SK-N-SH (cell line): ENCODE results near the gene SPTBN5. TPM values are rescaled to one million over a fixed set of nuclear protein-coding genes. Genes with fewer than 3 reads are reported as not detected.

ENCODE experiments used
- CTCF ChIA-PET: fragments of 300-600, 350-600 bp; formaldehyde crosslinking; extraction: SDS; loops from one replicate; lab custom pipeline; 2021; lab: Yijun Ruan, JAX
- POLR2A ChIA-PET: fragments of 350-600 bp; sonication (Branson Sonifier 250); formaldehyde crosslinking; extraction: SDS; loops from one replicate; lab custom pipeline; 2020; ENCODE audit warnings: antibody characterized with exemption, inconsistent platforms; lab: Yijun Ruan, JAX
- DNase-seq: peaks from one replicate; pipeline ENCODE4 v3.0.0; 2012
- H2AFZ ChIP-seq: fragments of 200-600 bp; sonication (generic); 2 replicates; pipeline ENCODE4 v1.8.1; 2016; ENCODE audit warnings: antibody characterized with exemption, mild to moderate bottlenecking, low read depth
- H3F3A ChIP-seq: fragments of 200-600 bp; sonication (generic); replicated peaks from 2 replicates; pipeline ENCODE3; 2016; ENCODE audit warnings: antibody characterized with exemption, mild to moderate bottlenecking; ENCODE audit not compliant: insufficient read depth
- H3K27ac ChIP-seq, 2 experiments: fragments of 200-500 bp in 1 of 2; fragments of 200-600 bp in 1 of 2; sonication (Bioruptor generic) in 1 of 2; sonication (generic), shearing (Covaris generic) in 1 of 2; 2 replicates each; pipeline versions ENCODE4 v1.5.1 to v1.6.1; 2014 to 2016; ENCODE audit warnings: low read depth in 2 of 2, inconsistent platforms in 1 of 2, low read length in 1 of 2, mild to moderate bottlenecking in 1 of 2, mixed read lengths in 1 of 2
- H3K27me3 ChIP-seq: fragments of 200-600 bp; sonication (generic), shearing (Covaris generic); 2 replicates; pipeline ENCODE4 v1.6.1; 2016; ENCODE audit warnings: mixed run types; ENCODE audit not compliant: insufficient read depth
- H3K36me3 ChIP-seq, 2 experiments: fragments of 200-500 bp in 1 of 2; fragments of 200-600 bp in 1 of 2; sonication (Bioruptor generic) in 1 of 2; sonication (generic) in 1 of 2; replicated peaks in 1 of 2; 2 replicates each; pipeline versions ENCODE3 to v1.5.1; 2014 to 2016; ENCODE audit warnings: low read length in 1 of 2, mild to moderate bottlenecking in 1 of 2; ENCODE audit not compliant: insufficient read depth in 2 of 2, control insufficient read depth in 1 of 2
- H3K4me1 ChIP-seq, 2 experiments: fragments of 200-500 bp in 1 of 2; fragments of 200-600 bp in 1 of 2; sonication (Bioruptor generic) in 1 of 2; sonication (generic), shearing (Covaris generic) in 1 of 2; 2 replicates each; pipeline versions ENCODE4 v1.5.1 to v1.6.1; 2014 to 2016; ENCODE audit warnings: low read depth in 1 of 2, low read length in 1 of 2, mixed run types in 1 of 2; ENCODE audit not compliant: insufficient read depth in 2 of 2, control insufficient read depth in 1 of 2
- H3K4me2 ChIP-seq: fragments of 200-600 bp; sonication (generic), shearing (Covaris generic); 2 replicates; pipeline ENCODE4 v1.6.1; 2017; ENCODE audit warnings: mixed run types
- H3K4me3 ChIP-seq, 2 experiments: fragments of 200-500 bp in 1 of 2; fragments of 200-600 bp in 1 of 2; sonication (Bioruptor generic) in 1 of 2; sonication (generic), shearing (Covaris generic) in 1 of 2; 2 replicates each; pipeline versions ENCODE4 v1.5.1 to v1.8.1; 2014 to 2016; ENCODE audit warnings: low read depth in 2 of 2, inconsistent platforms in 1 of 2, low read length in 1 of 2, mild to moderate bottlenecking in 1 of 2, mixed read lengths in 1 of 2, moderate library complexity in 1 of 2
- H3K79me2 ChIP-seq: fragments of 200-600 bp; sonication (generic); 2 replicates; pipeline ENCODE4 v1.8.1; 2017; ENCODE audit warnings: mild to moderate bottlenecking; ENCODE audit not compliant: insufficient read depth
- H3K9ac ChIP-seq: fragments of 200-600 bp; sonication (generic); 2 replicates; pipeline ENCODE4 v1.6.1; 2017; ENCODE audit warnings: mixed run types
- H3K9me2 ChIP-seq: fragments of 200-600 bp; sonication (generic); 2 replicates; pipeline ENCODE4 v1.6.1; 2017; ENCODE audit warnings: mixed run types
- H3K9me3 ChIP-seq: fragments of 200-600 bp; sonication (generic); 2 replicates; pipeline ENCODE4 v1.6.1; 2017; ENCODE audit warnings: mixed run types, mild to moderate bottlenecking, moderate library complexity
- H4K20me1 ChIP-seq: fragments of 200-600 bp; sonication (generic); 2 replicates; pipeline ENCODE4 v1.6.1; 2017; ENCODE audit warnings: mild to moderate bottlenecking, mixed run types; ENCODE audit not compliant: insufficient read depth
- CTCF ChIP-seq: fragments of 200-600 bp; sonication (generic); IDR thresholded peaks from 2 replicates; pipeline ENCODE4 v1.6.1; 2017; ENCODE audit warnings: antibody characterized with exemption, mild to moderate bottlenecking, moderate library complexity
- ELF1 ChIP-seq: IDR thresholded peaks from 2 replicates; pipeline ENCODE4 v1.4.0; 2012
- EZH2phosphoT487 ChIP-seq: fragments of 200-600 bp; sonication (generic); IDR thresholded peaks from 2 replicates; pipeline ENCODE4 v1.6.1; 2017; ENCODE audit warnings: low read depth, mixed run types, mild to moderate bottlenecking, antibody characterized with exemption, moderate library complexity, borderline replicate concordance
- FOSL2 ChIP-seq: IDR thresholded peaks from 2 replicates; pipeline ENCODE4 v1.4.0; 2012; ENCODE audit warnings: low read depth, mild to moderate bottlenecking, moderate library complexity, borderline replicate concordance
- FOXJ3 ChIP-seq: sonication (generic); formaldehyde crosslinking; IDR thresholded peaks from 2 replicates; pipeline ENCODE4 v1.5.1; 2020; ENCODE audit warnings: mild to moderate bottlenecking, missing genetic modification reagents
- FOXM1 ChIP-seq: IDR thresholded peaks from 2 replicates; pipeline ENCODE4 v1.4.0; 2012; ENCODE audit warnings: low read depth, mild to moderate bottlenecking
- GABPA ChIP-seq: IDR thresholded peaks from 2 replicates; pipeline ENCODE4 v1.4.0; 2012; ENCODE audit warnings: low read depth, mild to moderate bottlenecking
- GATA2 ChIP-seq: sonication (generic); formaldehyde crosslinking; IDR thresholded peaks from 2 replicates; pipeline ENCODE4 v1.5.0; 2020; ENCODE audit warnings: mild to moderate bottlenecking, missing genetic modification reagents
- MXI1 ChIP-seq: IDR thresholded peaks from 2 replicates; pipeline ENCODE4 v1.6.1; 2012; ENCODE audit warnings: mild to moderate bottlenecking, low read depth, low read length, improper control_type of control experiment
- NFIC ChIP-seq: IDR thresholded peaks from 2 replicates; pipeline ENCODE4 v1.4.0; 2012; ENCODE audit warnings: borderline replicate concordance
- RAD21 ChIP-seq: IDR thresholded peaks from 2 replicates; pipeline ENCODE4 v1.6.1; 2012; ENCODE audit warnings: mild to moderate bottlenecking, low read length
- RCOR1 ChIP-seq: fragments of 150-350 bp; IDR thresholded peaks from 2 replicates; pipeline ENCODE4 v1.6.1; 2017; ENCODE audit warnings: antibody characterized with exemption, low read length
- RFX5 ChIP-seq: IDR thresholded peaks from 2 replicates; pipeline ENCODE4 v1.6.1; 2012; ENCODE audit warnings: mild to moderate bottlenecking, improper control_type of control experiment, low read length
- RXRA ChIP-seq: IDR thresholded peaks from 2 replicates; pipeline ENCODE4 v1.4.0; 2012; ENCODE audit warnings: low read depth, mild to moderate bottlenecking, borderline replicate concordance
- SIN3A ChIP-seq: IDR thresholded peaks from 2 replicates; pipeline ENCODE4 v1.6.1; 2012; ENCODE audit warnings: low read depth, mild to moderate bottlenecking, low read length, moderate library complexity, borderline replicate concordance
- TAF1 ChIP-seq: IDR thresholded peaks from 2 replicates; pipeline ENCODE4 v1.6.1; 2012; ENCODE audit warnings: low read depth, mild to moderate bottlenecking, low read length, moderate library complexity, borderline replicate concordance
- USF1 ChIP-seq: IDR thresholded peaks from 2 replicates; pipeline ENCODE4 v1.4.0; 2012; ENCODE audit warnings: low read depth, borderline replicate concordance
- ZBTB33 ChIP-seq: IDR thresholded peaks from 2 replicates; pipeline ENCODE4 v1.4.0; 2012; ENCODE audit warnings: low read depth, borderline replicate concordance
- WGBS: methylation state at CpG from one replicate; pipeline ENCODE4 v1.1.6; 2017; ENCODE audit warnings: low lambda C conversion rate; 5-methylcytosine and 5-hydroxymethylcytosine counted together
- polyA plus RNA-seq, 3 experiments: library from polyadenylated mRNA; depleted of rRNA; stranded (reverse); fragments of >200 nt; gene quantifications; 2 replicates each; pipeline ENCODE4 v1.2.3, GENCODE V29; 2012

SPTBN5 gene
- polyA plus RNA-seq, 1 of the 3 experiments (the other 2 are of a cell fraction) = 0.23 TPM

- Histone ChIP-seq H3K9me3 (no peaks in the 10 kb centered on the region), H3K27ac (no peak overlapping the region), H3K9me2 (no peaks in the 10 kb centered on the region), H3K4me3 (no peak overlapping the region), H3K9ac (no peak overlapping the region), H3F3A (no peaks in the 10 kb centered on the region), H3K36me3 (peaks cover 10 to 18% of the 10 kb centered on the region in 2 experiments), H4K20me1 (no peaks in the 10 kb centered on the region), H3K79me2 (no peaks in the 10 kb centered on the region), H3K4me2 (no peak overlapping the region), H3K27me3 (no peaks in the 10 kb centered on the region), H3K4me1 (peaks cover 0 to 14% of the 10 kb centered on the region in 2 experiments; a peak in 1 of 4 replicates), H2AFZ (no peak overlapping the region)
- DNase-seq = no peak
- ChIA-PET CTCF (interaction anchor here (1.0 to 1.6 kb wide), 5 partner anchors 14 to 213 kb away, joined by 3 to 5 read pairs (median 3); partner anchors contain the start of gene MAPKBP1), POLR2A (no interaction called here)
- WGBS = 94% methylated on average over 5 of the region's 17 CpGs
- TF ChIP-seq RFX5 = no peak
- no peak for TF ChIP-seq USF1
- no peak for TF ChIP-seq EZH2phosphoT487
- TF ChIP-seq MXI1 = no peak
- TF ChIP-seq CTCF = no peak
- TF ChIP-seq SIN3A = no peak
- no peak for TF ChIP-seq FOXM1
- TF ChIP-seq FOXJ3 (CRISPR knock-in tag) = no peak
- no peak for TF ChIP-seq GABPA
- TF ChIP-seq NFIC = no peak
- no peak for TF ChIP-seq FOSL2
- no peak for TF ChIP-seq ELF1
- TF ChIP-seq RXRA = no peak
- no peak for TF ChIP-seq TAF1
- TF ChIP-seq RAD21 = no peak
- TF ChIP-seq ZBTB33 = no peak
- no peak for TF ChIP-seq GATA2 (CRISPR knock-in tag)
- no peak for TF ChIP-seq RCOR1
Observed at GRCh38 chr15:41908736-41909461, 15.0 kb upstream of the SPTBN5 start.
